Measurements from ENCODE around the gene GRPEL1.
"Not testable (repeated sequence)": the region's sequence is repeated elsewhere in the genome, so short reads cannot be mapped to it uniquely, and the experiment has no call there.

DNA sequence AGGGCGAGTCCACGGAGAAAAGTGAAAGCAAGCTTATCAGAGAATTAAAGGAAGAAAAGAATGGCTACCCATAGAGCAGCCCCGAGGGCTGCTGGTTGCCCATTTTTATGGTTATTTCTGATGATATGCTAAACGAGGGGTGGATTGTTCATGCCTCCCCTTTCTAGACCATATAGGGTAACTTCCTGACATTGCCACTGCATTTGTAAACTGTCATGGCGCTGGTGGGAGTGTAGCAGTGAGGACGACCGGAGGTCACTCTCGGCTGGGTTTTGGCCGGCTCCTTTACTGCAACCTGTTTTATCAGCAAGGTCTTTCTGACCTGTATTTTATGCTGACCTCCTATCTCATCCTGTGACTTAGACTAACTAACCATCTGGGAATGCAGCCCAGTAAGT lies 16.7 kb upstream of the GRPEL1 start:
- TF ChIP-seq, protein P1, sequence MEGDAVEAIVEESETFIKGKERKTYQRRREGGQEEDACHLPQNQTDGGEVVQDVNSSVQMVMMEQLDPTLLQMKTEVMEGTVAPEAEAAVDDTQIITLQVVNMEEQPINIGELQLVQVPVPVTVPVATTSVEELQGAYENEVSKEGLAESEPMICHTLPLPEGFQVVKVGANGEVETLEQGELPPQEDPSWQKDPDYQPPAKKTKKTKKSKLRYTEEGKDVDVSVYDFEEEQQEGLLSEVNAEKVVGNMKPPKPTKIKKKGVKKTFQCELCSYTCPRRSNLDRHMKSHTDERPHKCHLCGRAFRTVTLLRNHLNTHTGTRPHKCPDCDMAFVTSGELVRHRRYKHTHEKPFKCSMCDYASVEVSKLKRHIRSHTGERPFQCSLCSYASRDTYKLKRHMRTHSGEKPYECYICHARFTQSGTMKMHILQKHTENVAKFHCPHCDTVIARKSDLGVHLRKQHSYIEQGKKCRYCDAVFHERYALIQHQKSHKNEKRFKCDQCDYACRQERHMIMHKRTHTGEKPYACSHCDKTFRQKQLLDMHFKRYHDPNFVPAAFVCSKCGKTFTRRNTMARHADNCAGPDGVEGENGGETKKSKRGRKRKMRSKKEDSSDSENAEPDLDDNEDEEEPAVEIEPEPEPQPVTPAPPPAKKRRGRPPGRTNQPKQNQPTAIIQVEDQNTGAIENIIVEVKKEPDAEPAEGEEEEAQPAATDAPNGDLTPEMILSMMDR (IDR thresholded peaks at IDR 0.05; ENCODE audit: insufficient read depth, low read depth, low read length): not testable (repeated sequence)
- TF ChIP-seq EZH2 (IDR thresholded peaks at IDR 0.05; ENCODE audit: insufficient read depth, low read length): not testable (repeated sequence)
